ENCODE results near the gene DNASE1.

DNA sequence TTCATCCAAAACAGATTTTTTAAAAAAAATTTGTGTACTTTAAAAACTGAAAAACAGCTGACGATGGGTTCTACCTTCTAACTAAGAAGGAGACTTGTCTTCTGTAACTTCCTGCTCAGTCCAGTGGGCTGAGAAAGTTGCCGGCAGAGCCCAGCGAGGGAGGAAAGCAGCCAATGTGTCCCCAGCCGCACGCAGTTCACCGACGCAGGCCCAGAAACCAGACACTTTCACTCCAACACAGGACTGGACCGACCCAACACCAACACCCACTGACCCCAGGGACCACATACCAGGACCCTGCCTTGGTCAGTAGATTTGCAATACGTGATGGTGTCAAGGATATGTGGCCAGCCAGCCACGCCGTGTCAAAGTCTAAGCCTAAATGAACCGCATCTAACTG is 37.3 kb downstream of the DNASE1 start:
- TF ChIP-seq, protein P1, sequence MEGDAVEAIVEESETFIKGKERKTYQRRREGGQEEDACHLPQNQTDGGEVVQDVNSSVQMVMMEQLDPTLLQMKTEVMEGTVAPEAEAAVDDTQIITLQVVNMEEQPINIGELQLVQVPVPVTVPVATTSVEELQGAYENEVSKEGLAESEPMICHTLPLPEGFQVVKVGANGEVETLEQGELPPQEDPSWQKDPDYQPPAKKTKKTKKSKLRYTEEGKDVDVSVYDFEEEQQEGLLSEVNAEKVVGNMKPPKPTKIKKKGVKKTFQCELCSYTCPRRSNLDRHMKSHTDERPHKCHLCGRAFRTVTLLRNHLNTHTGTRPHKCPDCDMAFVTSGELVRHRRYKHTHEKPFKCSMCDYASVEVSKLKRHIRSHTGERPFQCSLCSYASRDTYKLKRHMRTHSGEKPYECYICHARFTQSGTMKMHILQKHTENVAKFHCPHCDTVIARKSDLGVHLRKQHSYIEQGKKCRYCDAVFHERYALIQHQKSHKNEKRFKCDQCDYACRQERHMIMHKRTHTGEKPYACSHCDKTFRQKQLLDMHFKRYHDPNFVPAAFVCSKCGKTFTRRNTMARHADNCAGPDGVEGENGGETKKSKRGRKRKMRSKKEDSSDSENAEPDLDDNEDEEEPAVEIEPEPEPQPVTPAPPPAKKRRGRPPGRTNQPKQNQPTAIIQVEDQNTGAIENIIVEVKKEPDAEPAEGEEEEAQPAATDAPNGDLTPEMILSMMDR (conservative IDR thresholded peaks at IDR 0.05 in 1 of 2, IDR thresholded peaks at IDR 0.05 in 1 of 2; ENCODE audit: extremely low read depth in 1 of 2, insufficient read depth in 1 of 2, low read depth in 1 of 2, low read length in 2 of 2): no peak
- TF ChIP-seq EZH2 (IDR thresholded peaks at IDR 0.05; ENCODE audit: borderline replicate concordance, low read length): no peak
